ENCODE measurements around the gene NDUFAF7.
"Not testable (repeated sequence)": the region's sequence is repeated elsewhere in the genome, so short reads cannot be mapped to it uniquely, and the experiment has no call there.

Gene NDUFAF7

GRCh38 chr2:37211939-37212338 is 19.5 kb upstream of the NDUFAF7 start:
- in situ Hi-C loops (cut with HindIII; ENCODE audit: low sequenced_read_pairs) = no loop called here

- in situ Hi-C loops (cut with HindIII; ENCODE audit: low sequenced_read_pairs) = no loop called here
Measured at GRCh38 chr2:37215250-37215649, 16.2 kb upstream of the NDUFAF7 start.

DNA sequence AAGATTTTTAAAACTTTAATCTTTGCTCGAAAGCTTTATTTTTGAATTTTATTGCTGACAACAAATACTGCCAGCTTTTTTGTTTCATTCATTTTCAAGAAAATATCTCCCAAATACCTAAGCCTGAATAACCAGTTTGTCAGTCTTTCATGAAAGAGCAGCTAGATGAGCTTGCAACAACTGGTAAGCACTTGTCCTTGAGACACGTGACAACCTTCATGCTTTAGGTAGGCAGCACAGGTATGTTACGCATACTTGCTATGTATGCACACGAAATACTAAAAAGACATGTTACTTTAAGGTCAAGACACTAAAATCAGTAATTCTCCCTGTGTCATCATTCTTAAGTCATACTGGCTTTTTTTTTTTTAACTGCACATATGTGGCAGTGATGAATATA is 12.4 kb upstream of the NDUFAF7 start:
- in situ Hi-C loops (cut with HindIII; ENCODE audit: low sequenced_read_pairs) = no loop called here

DNA sequence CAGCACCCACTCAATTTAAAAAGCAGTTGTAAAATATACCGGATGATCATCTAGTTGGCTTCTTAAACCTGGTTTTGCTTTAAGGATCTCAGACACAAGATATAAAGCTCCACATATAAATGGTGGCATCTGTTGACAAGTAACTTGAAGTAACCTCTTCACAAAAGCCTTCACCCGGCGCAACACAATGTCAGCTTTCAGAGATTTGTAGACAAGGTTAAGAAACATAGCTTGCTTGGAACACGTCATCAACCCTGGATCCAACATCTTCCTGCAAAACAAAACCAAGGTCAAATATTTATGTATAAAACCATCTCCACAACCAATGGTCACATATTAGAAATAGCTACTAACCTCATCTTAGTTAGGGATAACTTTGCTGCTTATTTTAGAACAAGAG is 8.3 kb upstream of the NDUFAF7 start:
- in situ Hi-C loops (cut with HindIII; ENCODE audit: low sequenced_read_pairs) = no loop called here

DNA sequence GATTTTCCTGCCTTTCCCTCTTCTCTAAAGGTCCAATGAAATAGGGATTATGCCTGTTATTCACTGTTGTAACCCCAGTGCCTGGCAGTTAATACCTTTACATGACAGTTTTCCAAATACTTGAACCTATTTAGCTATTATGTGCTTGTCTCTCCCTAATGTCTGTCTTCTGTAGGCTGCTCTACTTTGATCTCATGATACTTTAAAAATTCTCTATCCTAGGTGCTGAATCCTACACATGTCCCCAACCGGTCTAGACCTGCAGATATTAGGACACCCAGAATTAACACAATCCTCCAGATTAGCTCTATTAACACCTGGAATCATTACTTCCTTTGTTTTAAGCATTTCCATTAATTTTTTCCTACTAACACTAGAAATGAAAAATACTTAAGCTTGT is 7.4 kb upstream of the NDUFAF7 start:
- in situ Hi-C loops (cut with HindIII; ENCODE audit: low sequenced_read_pairs) = no loop called here

GRCh38 chr2:37225129-37225528 is 6.3 kb upstream of the NDUFAF7 start:
- in situ Hi-C loops (cut with HindIII; ENCODE audit: low sequenced_read_pairs) = not testable (repeated sequence)

DNA sequence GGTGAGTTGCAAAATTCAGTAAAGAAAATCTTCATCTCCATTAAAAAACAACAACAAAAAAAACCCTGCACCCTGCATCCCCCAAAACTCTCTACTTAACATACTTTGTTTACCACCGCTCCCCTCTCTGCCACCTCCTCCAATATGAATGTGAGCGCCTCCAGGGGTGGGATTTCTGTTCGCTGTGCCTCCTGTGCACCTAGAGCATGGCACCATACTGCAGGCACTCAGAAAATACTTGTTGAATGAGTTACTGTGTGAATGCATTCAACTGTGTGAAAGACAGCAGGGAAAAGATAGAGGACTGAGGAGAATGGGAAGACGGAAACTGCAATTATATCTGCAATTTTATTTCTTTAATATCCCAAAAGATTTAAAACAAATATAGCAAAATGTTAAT is 4.6 kb upstream of the NDUFAF7 start:
- in situ Hi-C loops (cut with HindIII; ENCODE audit: low sequenced_read_pairs) = no loop called here

DNA sequence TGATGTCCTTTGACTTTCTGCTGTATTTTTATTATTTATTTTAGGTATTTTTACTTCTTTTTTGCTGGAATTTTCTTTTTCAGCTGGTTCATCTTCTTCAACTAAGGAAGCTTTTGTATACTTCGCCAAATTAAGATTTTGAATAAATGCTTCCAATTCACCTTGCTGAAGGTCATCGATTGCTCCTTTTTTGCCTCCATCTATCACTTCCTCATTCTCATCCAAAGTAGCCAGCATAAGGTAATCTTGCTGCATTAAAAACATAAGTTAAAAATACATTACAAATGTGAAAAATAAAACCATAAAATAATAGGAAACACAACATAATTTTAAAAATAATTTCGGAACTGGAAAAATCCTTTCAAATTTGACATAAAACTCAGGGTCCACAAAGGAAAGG is 2.7 kb upstream of the NDUFAF7 start:
- in situ Hi-C loops (cut with HindIII; ENCODE audit: low sequenced_read_pairs) = no loop called here

GRCh38 chr2:37230581-37230980 is 877 bp upstream of the NDUFAF7 start:
- in situ Hi-C loops (cut with HindIII; ENCODE audit: low sequenced_read_pairs) = no loop called here

DNA sequence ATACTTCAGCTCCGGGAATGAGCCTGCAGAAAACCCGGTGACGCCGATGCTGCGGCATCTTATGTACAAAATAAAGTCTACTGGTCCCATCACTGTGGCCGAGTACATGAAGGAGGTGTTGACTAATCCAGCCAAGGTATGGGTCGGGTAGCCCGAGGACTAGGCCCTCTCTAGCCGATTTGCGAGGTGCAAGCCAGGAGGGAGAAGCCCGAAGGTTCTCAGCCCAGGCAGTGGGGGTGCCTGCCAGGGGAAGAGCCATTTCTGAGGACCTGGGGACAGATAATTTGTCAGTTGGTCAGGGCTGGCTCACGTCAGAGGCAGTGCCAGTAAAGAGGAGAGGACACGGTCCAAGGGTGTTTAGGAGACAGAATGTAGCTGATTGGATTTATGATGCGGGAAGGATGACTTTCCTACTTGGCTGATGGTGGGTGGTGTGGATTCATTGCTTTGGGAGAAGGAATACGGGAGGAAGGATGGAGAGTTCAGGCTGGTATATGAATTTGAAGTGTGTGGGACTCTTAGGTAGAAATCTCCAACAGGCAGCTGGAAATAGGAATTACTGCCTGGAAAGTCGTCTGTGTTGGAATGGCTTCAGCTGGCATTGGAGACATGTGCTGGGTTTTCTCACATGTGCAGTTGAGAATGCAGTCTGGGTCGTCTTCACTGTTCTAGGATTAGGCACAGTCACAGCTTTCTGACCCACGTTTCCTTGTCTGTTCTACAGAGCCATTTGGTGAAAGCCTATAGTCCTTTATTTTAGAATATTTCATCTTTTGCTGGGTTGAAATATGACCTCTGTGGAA is 874 bp downstream of the NDUFAF7 start:
- in situ Hi-C loops (cut with HindIII; ENCODE audit: low sequenced_read_pairs) = no loop called here

- in situ Hi-C loops (cut with HindIII; ENCODE audit: low sequenced_read_pairs) = no loop called here
Measured at GRCh38 chr2:37243435-37243834, 12.0 kb downstream of the NDUFAF7 start.

GRCh38 chr2:37244017-37244416 is 12.6 kb downstream of the NDUFAF7 start:
- in situ Hi-C loops (cut with HindIII; ENCODE audit: low sequenced_read_pairs) = no loop called here

GRCh38 chr2:37244755-37245154 is 13.3 kb downstream of the NDUFAF7 start:
- in situ Hi-C loops (cut with HindIII; ENCODE audit: low sequenced_read_pairs) = no loop called here

GRCh38 chr2:37246205-37246604 is 14.7 kb downstream of the NDUFAF7 start:
- in situ Hi-C loops (cut with HindIII; ENCODE audit: low sequenced_read_pairs) = no loop called here

- in situ Hi-C loops (cut with HindIII; ENCODE audit: low sequenced_read_pairs) = no loop called here
Measured at GRCh38 chr2:37250869-37251740, 19.6 kb downstream of the NDUFAF7 start.

DNA sequence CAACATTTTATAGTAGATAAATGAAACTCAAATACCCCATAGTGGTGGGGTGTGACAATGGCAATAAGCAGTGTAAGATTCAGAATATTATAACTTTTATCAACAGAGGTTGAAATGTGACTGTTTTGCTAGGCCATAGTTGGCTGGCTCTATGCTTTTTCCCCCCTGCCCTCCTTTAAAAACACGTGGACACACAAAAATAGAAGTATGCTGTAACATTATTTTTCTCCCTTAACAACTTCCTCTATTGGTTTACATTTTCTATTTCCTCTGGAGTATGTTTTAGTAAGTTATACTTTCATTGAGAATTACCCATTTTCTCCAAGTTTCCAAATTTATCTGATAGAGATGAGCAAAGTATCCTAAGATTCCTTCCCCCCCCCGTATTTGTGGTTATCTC is 31.1 kb downstream of the NDUFAF7 start:
- in situ Hi-C loops (cut with HindIII; ENCODE audit: low sequenced_read_pairs) = no loop called here

GRCh38 chr2:37263839-37264238 is 32.4 kb downstream of the NDUFAF7 start:
- in situ Hi-C loops (cut with HindIII; ENCODE audit: low sequenced_read_pairs) = no loop called here

DNA sequence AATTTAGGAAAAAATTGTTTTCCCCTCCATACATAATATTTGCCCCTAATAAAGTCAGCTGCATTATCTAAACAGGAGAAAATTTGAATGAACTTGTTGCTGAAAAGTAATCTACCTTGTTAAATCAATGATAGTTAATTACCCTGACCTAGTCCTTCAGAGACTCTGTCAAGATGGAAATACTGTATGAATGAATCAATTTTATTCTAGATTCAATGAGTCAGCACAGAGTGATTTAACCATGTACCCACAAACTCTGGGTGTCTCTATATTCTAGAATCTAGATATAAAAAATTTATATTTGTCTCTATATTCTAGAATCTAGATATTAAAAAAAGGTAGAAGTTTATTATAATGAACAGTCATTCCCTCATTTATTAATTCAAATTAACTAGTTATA is 36.2 kb downstream of the NDUFAF7 start:
- in situ Hi-C loops (cut with HindIII; ENCODE audit: low sequenced_read_pairs) = no loop called here

DNA sequence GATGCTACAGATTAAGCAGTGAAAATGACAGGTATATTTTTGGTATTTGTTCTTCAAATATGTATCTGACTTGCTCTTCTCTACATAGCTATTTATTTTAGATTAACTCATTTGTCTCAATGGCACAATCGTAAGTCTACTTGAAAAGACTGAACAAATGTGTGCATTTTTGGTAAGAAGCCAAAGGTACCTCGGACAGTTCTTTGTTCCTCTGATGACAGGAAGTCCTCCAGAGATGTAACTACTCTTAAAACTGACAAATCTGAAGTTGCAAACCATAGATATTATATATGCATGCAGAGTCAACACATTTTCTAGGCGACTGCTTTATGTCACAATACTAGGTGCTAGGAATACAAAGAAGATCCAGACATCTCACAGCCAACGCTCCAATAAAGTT is 36.7 kb downstream of the NDUFAF7 start:
- in situ Hi-C loops (cut with HindIII; ENCODE audit: low sequenced_read_pairs) = no loop called here

DNA sequence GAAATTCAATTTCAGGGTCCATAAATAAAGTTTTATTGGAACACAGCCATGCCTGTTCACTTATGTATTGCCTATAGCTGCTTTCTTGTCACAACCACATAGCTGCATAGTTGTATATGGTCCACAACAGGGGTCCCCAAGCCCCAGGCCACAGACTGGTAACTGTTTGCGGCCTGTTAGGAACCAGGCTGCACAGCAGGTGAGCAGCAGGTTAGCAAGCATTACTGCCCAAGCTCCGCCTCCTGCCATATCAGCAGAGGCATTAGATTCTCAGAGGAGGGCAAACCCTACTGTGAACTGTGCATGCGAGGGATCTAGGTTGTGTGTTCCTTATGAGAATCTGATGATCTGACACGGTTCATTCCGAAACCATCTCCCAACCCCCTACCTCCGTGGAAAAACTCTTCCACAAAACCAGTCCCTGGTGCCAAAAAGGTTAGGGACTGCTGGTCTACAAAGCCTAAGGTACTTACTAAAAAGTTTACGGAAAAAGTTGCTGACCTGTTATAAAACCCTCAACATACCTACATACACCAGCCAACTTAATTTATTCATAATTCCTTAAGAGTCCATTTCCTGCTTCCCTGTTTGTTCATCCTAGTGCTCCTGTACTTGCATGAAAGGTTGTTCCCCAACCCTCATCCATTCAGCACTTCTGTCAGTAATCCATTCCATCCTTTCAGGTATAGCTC is 40.1 kb downstream of the NDUFAF7 start:
- in situ Hi-C loops (cut with HindIII; ENCODE audit: low sequenced_read_pairs) = no loop called here

DNA sequence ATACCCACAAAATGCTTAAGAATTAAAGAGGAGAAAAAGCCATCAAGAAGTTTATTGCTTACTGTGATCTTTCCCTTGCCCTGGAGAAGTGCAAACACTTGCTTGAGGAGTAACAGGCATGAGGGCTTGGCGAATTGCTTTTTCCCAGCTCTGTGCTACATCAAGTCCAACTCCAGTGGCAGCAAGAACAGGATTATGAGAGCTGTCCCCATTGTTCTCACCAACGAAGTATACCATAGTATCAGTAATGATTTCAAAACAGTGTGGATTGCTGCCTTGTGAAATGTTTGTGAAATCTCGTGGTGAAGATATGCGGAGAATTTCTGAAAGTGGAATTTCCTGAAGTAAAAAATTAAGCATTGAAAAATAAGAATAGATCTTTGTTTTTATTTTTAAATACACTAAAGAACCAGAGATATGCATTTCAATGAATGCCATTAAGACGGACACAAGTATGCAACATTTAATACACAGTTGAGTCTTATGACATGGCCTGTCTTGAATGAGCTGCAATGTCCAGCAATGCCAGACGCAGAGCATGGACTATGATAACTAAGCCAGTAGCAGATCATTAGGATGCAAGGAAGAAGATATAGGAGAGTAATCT is 43.0 kb downstream of the NDUFAF7 start:
- in situ Hi-C loops (cut with HindIII; ENCODE audit: low sequenced_read_pairs) = no loop called here
